GM19397 (cell line): ENCODE results near the gene ARHGDIA.

Experiments
- ATAC-seq: cut with Tn5 transposase; IDR thresholded peaks from one replicate; pipeline ENCODE4 v1.9.1; 2021; ENCODE audit warnings: mild to moderate bottlenecking, moderate library complexity; ENCODE audit not compliant: unreplicated experiment

ARHGDIA gene

DNA sequence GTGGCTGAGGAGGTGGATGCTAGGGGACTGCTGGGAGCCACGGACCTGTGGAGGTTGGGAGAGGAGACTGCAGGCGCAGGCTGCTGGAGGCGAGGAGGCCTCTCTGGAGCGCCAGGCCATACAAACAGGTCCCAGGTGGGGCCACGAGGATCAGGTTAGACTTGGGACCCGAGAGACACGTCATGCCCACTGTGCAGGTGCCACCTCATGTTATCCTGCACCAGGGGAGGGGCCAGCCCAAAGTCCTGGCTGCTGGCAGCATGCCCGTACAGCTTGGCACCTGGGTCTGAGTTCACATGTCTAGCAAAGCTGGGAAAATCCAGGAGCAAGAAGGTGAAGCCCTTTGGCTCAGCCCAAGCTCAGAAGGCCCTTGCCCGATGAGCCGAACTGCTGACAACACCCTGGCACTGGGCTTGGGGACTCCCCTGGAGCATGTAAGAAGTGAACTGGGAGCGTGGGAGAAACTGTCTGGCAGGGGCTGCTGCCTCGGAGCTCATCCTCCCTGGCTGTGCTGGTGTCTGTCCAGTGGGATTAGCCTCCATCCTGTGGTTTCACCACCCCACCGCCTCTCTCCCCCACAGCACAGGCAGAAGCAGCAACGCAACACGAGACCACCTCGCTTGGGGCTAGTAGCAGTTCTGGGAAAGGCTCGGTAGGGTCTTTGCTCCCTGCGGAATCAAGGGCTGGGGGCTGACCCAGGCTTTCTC, 5.3 kb downstream of the ARHGDIA start:
- ATAC-seq: no peak

DNA sequence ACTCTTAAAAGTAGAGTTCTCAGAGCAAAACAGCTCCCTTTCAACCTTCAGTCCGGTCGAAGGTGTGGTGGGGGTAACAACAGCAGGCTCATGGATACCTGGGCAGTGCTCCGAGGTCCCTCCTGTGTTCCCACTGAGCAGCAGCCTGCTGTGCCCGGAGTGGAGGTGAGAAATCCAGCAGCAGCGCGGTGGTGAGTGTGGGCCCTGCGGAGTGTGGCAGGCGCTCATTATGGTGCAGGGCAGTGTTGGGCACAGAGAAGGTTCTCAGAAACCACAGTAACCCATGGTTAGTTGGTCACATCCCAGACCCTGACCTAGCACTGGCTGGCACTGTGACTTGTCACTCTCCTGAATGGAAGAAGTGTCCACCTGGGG, 5.8 kb downstream of the ARHGDIA start:
- no peak for ATAC-seq

DNA sequence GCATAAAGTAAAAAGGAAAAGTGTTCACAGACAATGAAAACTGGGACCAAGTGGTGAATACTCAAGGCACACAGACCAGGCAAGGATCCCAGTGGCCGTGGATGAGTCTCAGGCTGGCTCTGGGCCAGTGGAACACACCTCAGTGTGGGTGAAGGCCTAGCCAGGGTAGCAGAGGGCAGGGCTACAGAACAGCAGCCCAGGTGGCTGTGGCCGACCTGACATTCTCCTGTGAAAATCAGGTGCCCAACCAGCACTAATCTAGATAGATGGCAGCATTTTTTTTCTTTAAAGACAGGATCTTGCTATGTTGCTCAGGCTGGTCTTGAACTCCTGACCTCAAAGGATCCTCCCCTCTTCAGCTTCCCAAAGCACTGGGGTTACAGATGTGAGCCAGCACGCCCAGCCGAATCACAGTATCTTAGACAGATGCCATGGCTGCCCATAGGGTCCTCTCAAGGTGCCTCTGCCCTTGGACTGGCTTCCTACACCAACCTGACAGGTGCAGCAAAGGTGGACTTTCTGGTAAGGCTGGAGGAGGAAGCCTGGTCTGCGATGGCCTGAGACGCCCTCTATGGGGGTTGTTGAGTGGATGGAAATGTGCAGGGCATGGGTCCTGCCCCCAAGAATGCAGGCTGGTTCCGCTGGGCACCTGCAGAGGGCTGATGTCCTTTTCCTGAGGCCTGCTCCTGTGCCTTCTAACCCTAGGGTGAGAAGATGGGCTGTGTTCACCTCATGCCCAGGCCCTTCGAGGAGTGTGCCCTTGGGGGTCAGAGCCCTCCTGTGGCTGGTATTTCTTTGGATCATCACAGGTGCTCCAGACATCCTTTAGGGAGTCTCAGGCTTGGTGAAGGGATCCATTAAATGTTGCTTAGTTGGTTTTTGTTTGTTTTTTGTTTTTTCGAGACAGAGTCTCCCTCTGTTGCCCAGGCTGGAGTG, 7.0 kb downstream of the ARHGDIA start:
- ATAC-seq: no peak

DNA sequence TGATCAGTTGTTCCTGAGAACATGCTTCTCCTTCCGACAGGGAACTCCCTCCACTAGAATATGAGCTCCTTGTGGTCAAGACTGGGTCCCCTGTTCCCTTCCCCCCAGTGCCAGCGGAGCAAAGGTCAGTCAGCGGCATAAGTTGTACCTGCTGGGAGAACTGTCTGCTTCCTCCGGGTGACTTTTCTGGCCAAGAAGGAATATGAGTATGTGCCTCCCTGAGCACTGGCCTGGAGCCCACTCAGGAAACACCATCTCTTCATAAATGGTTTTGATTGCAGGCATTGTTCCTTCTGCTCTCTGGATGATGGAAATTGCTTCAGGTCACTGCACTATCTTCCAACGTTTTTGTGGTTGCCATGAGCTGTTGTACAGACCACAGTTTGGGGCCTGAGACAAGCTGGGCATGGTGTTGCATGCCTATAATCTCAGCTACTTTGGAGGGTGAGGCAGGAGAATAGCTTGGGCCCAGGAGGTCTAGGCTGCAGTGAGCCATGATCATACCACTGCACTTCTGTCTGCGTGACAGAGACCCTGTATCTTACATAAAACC, 7.9 kb downstream of the ARHGDIA start:
- ATAC-seq: no peak

DNA sequence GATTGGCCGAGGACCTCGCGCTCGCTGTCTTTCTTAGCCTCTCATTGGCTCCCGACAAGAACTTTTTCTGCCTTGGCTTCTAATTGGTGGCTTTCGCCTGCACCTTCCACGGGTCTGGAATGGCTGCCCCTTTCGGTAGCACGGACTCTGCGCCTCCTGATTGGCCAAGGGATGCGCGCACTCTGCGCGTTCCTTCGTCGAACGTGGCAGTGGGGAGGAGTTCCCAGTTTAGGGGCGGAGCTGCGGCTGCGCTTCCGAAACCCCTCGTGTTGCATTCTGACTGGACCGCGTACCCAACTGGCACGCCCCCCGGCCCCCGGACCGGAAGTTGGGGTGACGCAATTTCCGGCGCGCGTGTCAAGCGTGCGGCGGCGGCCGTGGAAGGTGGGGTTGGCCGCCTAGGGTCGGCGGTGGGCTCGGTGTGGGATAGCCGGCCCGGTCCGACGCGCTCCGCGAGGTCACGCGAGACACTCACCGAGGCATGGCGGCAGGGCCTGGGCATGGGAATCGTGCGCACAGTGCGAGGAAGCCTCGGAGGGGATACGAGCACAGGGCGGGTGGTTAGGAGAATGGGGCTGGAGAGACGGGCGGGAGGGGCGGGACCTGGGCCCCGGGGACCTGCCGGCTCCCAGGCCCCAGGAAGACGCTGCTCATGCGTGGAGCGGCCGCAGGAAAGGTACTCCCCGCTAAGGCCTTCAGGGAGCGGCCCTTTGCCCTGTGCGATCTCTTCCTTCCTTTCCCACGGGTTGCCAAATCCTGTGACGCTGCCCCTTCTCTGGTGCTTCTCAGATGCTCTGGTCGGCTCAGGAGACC, 10.2 kb downstream of the ARHGDIA start:
- peak; percentile 78 for ATAC-seq

DNA sequence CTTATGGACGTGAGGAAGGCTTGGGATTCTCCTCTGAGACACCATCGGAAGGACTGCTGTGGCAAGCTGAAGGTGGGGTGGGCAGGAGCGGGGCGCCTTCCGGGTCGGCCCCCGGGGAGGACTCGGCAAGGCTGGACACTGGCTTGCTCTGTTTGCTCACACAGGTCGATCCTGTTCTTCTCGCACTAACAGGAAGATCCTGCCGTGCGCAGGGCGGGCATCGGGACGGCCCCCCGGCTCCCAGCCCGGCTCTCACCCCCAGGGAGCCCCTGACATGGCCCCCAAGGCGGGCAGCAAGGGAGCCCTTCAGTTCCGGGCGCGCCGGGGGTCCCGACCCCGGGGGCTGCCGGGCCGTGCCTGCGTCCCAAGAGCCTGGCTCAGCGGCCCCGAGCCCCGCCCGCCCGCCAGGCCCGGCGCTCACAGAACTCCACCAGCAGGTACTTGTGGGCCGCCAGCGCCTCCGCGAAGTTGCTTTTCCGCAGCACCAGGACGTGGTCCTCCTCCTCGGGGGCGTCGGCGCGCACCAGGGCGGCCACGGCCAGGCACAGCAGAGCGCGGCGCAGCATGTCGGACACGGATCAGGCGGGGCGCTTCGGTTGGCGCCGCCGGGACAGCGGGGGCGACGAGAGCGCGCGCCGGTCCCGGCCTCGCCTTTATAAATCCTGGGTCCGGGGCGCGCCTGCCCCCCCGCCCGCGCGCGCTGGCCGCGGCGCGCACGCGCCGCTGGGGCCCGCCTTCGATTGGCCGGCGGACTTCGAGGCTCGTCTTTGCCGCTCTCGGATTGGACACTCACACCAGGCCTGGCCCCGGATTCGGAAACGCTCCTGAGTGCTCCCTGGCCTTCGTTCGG, 11.0 kb downstream of the ARHGDIA start, which contains the start of gene P4HB:
Gene P4HB, minus strand, starts transcription at position 630 of the 850 bp plus-strand sequence. Its CDS starts 64 bp downstream, at position 566.
- ATAC-seq: peak; percentile 72

DNA sequence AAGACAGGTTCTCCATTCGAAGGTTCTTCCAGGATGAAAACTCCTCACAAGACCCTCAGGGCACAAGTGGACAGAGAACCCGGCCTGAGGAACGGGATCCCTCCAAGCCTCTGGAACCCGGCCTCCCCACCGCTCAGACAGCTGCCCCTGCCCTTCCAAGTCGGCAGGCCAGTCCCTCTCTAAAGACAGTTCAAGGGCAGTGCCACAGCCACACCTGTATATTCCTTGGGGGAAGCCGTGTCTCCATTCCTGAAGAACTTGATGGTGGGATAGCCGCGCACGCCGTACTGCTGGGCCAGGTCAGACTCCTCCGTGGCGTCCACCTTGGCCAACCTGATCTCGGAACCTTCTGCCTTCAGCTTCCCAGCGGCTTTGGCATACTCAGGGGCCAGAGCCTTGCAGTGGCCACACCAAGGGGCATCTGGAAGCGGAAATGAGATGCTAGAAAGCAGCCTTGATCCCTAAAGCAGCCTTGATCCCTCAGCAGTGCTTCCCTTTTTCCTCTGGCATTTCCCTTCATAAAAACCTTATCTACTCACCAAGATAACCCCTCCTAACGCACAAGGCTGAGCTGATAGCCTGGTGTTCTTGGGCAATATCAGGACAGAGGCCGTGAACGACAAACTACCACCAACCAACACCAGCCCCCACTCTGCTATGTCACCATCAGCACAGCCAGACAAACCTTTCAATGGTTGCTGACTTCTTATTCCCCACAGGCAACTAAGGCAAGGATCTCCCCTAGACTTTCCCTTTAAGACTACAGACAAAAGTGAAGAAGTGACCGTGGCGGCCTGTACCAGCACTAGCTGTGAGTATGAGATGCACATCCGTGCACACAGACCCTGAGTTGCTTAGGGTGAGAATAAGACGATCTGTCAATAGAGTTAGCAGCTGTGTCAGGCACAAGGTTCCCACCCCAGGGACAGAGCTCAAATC, 11.9 kb downstream of the ARHGDIA start:
- ATAC-seq: no peak

DNA sequence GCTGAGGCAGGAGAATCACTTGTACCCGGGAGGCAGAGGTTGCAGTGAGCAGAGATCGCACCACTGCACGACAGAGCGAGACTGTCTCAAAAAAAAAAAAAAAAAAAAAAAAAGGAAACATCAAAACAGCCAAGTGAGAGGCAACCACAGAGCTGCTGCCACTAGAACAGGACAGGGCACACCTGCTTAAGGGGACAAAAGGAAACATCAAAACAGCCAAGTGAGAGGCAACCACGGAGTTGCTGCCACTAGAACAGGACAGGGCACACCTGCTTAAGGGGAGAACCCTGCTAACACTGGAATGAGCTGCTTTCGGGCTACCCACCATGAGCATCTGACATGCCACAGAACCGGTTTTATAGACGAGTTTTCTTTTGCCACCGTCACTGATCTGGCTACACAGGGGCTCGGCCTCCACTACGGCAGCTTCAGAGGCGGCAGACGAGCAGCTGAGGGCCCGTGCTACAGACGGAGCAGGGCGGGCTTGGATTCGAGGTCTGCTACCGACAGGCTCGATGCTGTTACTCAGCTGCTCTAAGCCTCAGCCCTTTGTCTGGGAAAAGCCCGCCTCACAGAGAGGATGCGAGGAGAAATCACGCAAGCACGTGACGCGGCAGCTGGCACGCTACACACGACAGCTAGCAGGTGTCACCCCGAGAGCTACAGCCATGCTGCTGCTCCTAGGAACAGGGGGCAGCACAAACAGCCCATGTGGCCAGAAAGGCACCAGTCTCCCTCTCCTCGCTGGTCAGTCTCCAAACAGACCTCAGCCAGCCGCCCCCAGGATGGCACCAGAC, 12.8 kb downstream of the ARHGDIA start:
- ATAC-seq: no peak

DNA sequence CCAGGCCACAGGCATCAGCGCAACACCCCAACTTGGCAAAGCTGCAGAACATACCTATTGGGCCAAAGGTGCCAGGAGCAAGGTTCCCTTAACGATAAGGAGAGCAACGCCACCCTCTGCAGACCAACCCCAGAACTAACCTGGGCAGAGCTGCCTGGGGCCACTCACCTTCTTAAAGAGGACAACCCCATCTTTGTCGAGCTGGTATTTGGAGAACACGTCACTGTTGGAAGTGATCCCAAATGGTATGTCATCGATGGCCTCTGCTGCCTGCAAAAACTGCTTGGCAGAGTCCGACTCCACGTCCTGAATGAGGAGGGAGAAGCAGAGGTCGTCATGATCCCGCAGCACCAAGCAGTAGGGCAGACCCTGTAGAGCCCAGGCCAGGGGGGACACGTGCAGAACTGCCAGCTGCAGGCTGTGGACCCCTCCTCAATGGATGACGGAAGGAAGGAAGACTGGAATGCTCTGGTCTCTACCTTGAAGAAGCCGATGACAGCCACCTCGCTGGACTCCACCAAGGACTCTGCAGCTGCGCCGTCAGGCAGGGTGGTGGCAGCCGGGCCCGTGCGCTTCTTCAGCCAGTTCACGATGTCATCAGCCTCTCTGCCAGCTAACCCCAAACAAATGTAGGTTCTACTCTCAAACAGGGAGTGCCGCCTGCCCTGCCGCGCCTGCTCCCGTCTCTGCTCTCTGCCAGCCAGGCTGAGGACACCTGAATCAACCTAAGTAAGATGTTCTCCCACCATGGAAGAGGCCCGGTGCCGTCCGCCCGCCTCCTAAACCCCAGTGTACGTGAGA, 16.0 kb downstream of the ARHGDIA start:
- no peak for ATAC-seq

DNA sequence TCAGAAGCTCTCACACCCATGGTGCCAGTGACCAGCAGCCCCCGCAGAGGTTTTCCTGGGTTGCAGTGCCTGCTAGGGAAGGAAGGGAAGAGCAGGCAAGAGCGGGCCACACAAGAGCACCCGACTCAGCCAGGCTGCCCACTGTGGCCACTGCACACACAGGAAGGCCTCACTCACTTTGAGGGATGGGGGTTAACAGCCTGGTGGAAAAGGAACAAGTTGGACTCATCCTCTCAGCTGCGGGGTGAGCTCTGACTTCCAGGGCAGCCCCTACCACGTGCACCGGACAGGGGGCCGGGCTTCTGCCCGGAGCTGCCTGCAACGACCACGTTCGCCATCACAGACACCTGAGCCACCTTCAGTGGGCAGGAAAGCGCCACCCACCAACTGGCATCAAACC, 18.9 kb downstream of the ARHGDIA start:
- no peak for ATAC-seq

DNA sequence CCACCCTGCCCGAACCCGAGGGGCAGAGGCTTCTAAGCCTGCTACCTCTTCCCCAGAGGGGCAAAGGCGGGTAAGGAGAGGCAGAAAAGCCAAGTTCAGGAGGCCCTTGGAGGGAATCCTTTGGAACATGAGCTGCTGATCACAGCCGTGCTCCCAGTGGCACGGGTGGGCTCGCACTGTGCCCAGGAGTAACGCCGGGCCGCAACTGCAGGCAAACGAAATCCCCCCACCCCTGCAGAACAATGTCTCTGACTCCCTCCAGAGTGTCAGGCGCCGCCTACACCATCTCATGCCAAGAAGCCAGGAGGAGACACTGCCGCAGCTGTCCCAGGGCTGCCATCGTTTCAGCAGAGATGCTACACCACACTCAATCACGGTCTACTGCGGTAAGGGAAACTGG, 19.7 kb downstream of the ARHGDIA start:
- ATAC-seq: no peak

DNA sequence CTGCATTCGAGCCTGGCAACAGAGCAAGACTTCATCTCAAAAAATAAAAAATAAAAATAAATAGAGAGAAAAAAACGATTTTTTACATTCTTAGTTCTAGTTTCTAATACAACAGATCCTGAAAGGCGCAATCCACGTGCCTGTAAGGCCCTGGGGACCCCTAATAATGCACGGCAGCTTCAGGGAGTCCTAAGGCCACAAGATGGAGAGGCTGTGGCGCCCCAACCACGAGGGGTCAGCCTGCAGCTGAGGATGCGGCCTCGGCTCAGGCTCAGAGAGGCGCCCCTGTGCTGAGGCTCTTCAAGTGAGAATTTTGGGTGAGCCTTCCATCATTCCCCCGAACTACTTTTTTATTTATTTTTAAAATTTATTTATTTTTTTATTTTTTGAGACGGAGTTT, 21.7 kb downstream of the ARHGDIA start:
- no peak for ATAC-seq

DNA sequence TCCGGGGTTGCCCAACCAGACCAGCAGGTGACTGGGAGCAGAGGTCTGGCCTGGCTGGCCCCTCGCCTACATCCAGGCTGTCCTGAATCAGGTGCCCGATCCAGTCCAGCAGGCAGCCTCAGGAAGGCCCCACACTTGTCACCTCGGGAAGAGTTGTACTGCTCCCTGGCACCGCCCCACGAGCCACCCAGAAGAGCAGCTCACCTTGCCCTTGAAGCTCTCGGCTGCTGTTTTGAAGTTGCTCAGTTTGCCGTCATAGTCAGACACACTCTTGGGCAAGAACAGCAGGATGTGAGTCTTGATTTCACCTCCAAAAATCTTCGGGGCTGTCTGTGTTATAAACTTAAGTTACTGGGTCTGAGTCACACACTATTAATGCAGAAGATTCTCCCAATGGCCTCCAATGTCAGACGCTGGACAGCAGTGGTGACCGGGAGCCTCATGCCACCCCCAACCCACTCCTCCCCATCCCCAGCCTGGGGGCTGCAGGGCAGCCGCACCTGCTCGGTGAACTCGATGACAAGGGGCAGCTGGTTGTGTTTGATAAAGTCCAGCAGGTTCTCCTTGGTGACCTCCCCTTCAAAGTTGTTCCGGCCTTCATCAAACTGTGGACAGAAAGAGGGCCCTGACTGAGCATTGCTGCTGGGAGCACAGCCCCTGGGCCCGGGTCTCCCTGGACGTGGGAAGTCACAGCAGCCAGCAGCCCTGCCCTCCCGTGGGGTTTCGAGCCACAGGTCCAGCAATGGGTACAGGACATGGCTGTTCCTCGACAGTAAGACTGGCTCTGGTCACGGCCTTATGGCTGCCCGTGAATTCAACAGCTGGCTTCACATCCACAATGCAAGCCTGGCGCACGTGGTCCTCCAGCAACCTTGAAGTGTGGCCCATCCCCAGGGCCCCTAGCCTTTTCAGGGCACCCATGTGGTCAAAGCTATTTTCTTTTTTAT, 24.1 kb downstream of the ARHGDIA start:
- no peak for ATAC-seq

DNA sequence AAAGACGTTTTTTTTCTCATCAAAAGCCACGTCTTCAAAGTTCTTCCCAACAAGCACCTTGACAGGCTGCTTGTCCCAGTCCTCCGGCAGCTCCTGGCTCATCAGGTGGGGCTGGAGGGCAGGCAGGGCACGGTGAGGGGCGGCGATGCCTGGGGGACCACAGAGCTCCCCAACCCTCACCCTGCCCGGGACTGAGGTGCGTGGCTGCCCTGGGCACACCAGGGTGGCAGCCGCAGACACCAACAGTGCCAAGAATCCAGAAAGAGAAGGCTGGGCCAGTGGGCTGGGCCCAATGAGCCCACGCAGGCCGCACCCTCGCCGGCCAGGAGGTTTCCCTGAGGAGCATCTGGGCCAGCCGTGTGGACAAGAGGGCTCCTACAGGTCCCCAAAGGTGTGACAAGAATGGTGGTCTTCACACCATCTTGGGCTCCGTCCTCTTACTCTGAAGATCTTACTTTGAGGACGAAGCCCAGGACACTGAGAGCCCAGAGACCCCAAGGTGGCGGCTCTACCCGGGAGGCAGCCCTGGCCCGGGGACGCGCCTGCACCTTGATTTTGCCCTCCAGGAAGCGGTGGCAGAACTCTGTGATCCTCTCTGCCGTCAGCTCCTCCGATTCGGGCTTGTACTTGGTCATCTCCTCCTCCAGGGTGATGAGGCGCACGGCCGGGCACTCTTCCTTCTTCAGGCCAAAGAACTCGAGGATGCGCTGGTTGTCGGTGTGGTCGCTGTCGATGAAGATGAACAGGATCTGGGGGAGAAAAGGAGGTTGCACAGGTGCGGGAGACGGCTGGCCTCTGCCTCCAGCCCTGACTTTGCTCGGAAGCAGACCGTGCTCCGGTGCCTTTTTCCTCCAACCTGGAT, 25.0 kb downstream of the ARHGDIA start:
- no peak for ATAC-seq

DNA sequence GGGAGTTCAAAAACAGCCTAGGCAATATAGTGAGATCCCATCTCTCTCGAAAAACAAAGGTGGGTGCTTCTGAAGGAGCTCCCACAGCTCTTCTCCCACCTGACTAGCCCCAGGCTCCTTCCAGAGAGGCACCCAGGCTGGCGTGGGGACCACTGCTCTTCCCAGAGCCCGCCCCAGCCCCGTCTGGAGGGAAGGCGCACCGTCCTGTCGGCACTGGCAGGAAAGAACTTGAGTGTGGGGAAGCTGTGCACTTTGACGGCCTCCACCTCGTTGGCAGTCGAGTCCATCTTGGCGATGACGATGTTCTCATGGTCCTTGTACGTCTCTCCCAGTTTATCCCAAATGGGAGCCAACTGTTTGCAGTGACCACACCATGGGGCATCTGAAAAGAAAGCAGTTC, 25.8 kb downstream of the ARHGDIA start:
- ATAC-seq: no peak
